ENCODE measurements around the gene HHAT.

Gene HHAT

GRCh38 chr1:210690236-210690635, 361.5 kb downstream of the HHAT start:
- DNase-seq (ENCODE audit: low read depth): no peak
- no peak for TF ChIP-seq CTCF (conservative IDR thresholded peaks at IDR 0.05; ENCODE audit: low read depth, low read length)
- no peak overlapping the region for H3K4me3 ChIP-seq (ENCODE audit: low read depth, low read length)

GRCh38 chr1:210691039-210691610, 362.4 kb downstream of the HHAT start:
- TF ChIP-seq CTCF (conservative IDR thresholded peaks at IDR 0.05; ENCODE audit: low read depth, low read length): no peak
- DNase-seq (ENCODE audit: low read depth): no peak

GRCh38 chr1:210692796-210693195, 364.1 kb downstream of the HHAT start:
- no peak for DNase-seq (ENCODE audit: low read depth)
- no peak for TF ChIP-seq CTCF (conservative IDR thresholded peaks at IDR 0.05; ENCODE audit: low read depth, low read length)
- H3K4me3 ChIP-seq (ENCODE audit: low read depth, low read length): no peak overlapping the region

More at GRCh38 chr1:210691039-210691610, 362.4 kb downstream of the HHAT start:
- H3K4me3 ChIP-seq (ENCODE audit: low read depth, low read length): no peak overlapping the region

- TF ChIP-seq CTCF (conservative IDR thresholded peaks at IDR 0.05; ENCODE audit: low read depth, low read length): no peak
- no peak for DNase-seq (ENCODE audit: low read depth)
- no peak overlapping the region for H3K4me3 ChIP-seq (ENCODE audit: low read depth, low read length)
Observed at GRCh38 chr1:210695026-210695425, 366.3 kb downstream of the HHAT start.

GRCh38 chr1:210696709-210697108, 368.0 kb downstream of the HHAT start:
- DNase-seq (ENCODE audit: low read depth): no peak
- TF ChIP-seq CTCF (conservative IDR thresholded peaks at IDR 0.05; ENCODE audit: low read depth, low read length): no peak
- H3K4me3 ChIP-seq (ENCODE audit: low read depth, low read length): no peak overlapping the region

GRCh38 chr1:210697185-210697584, 368.5 kb downstream of the HHAT start:
- no peak for DNase-seq (ENCODE audit: low read depth)
- no peak overlapping the region for H3K4me3 ChIP-seq (ENCODE audit: low read depth, low read length)
- TF ChIP-seq CTCF (conservative IDR thresholded peaks at IDR 0.05; ENCODE audit: low read depth, low read length): no peak

GRCh38 chr1:210698661-210699060, 370.0 kb downstream of the HHAT start:
- no peak overlapping the region for H3K4me3 ChIP-seq (ENCODE audit: low read depth, low read length)
- DNase-seq (ENCODE audit: low read depth): no peak
- TF ChIP-seq CTCF (conservative IDR thresholded peaks at IDR 0.05; ENCODE audit: low read depth, low read length): no peak

Measured in choroid plexus epithelial cell (primary cell).